Left lung (tissue), 10 donors: Measurements from ENCODE around the gene MED9. TPM values are rescaled to one million over a fixed set of nuclear protein-coding genes. Genes with fewer than 3 reads are reported as not detected.

Experiments
- ATAC-seq: fragments of 200-7000 bp; cut with Tn5 transposase; one replicate; pipeline ENCODE4 v1.9.1; 2020; ENCODE audit warnings: moderate library complexity
- DNase-seq, 4 donors: peaks; one replicate each; pipeline ENCODE4 v3.0.0-alpha.2; 2013 to 2020
- H3K27ac ChIP-seq, 2 donors: fragments of 200-600 bp; sonication (generic) in 1 of 2; one replicate each; pipeline versions ENCODE4 v1.5.0 to v1.8.0; 2020 to 2021
- H3K27me3 ChIP-seq, 2 donors: fragments of 200-600 bp; sonication (generic) in 1 of 2; one replicate each; pipeline versions ENCODE4 v1.5.0 to v1.8.0; 2020 to 2021
- H3K36me3 ChIP-seq, 2 donors: fragments of 200-600 bp; sonication (generic) in 1 of 2; one replicate each; pipeline versions ENCODE4 v1.5.0 to v1.8.0; 2020 to 2021
- H3K4me1 ChIP-seq, 2 donors: fragments of 200-600 bp; one replicate each; pipeline ENCODE4 v1.8.0; 2021
- H3K4me3 ChIP-seq, 2 donors: fragments of 200-600 bp; sonication (generic) in 1 of 2; one replicate each; pipeline versions ENCODE4 v1.5.0 to v1.8.0; 2020 to 2021; ENCODE audit warnings: mild to moderate bottlenecking in 1 of 2
- H3K9me3 ChIP-seq, 2 donors: fragments of 200-600 bp; sonication (generic) in 1 of 2; one replicate each; pipeline versions ENCODE4 v1.5.0 to v1.8.0; 2020 to 2021
- CTCF ChIP-seq, 2 donors: fragments of 200-600 bp; sonication (generic) in 1 of 2; IDR thresholded peaks; one replicate each; pipeline versions ENCODE4 v1.5.0 to v1.8.0; 2021; ENCODE audit warnings: antibody characterized with exemption in 2 of 2
- intact Hi-C, 2 donors: fragments of 100-400 bp; cut with DNase I; formaldehyde crosslinking; loops; one replicate each; pipeline versions ENCODE4 v1.11.2 to v1.14.2; 2022
- polyA plus RNA-seq, 6 donors: library from polyadenylated mRNA; unstranded; fragments of 120-200 nt; gene quantifications; one replicate each; pipeline ENCODE4 v1.2.1, GENCODE V29; 2013; ENCODE audit not compliant: insufficient read length in 6 of 6
- total RNA-seq, 2 donors: library from RNA; stranded (reverse); fragmentation: NEBNext Ultra II Directional; extraction: Animal tissue kit (Norgen Biotek cat#: 25700); gene quantifications; one replicate each; pipeline ENCODE4 v1.2.1, GENCODE V29; 2021
- donor health status: DM: no; HTN: yes; CAD: no.
- donor health status: DM: no; HTN: no; CAD: no.

Gene MED9
- total and polyA plus RNA-seq, 8 donors = 11.5 to 17.1 (median 16.2) TPM

DNA sequence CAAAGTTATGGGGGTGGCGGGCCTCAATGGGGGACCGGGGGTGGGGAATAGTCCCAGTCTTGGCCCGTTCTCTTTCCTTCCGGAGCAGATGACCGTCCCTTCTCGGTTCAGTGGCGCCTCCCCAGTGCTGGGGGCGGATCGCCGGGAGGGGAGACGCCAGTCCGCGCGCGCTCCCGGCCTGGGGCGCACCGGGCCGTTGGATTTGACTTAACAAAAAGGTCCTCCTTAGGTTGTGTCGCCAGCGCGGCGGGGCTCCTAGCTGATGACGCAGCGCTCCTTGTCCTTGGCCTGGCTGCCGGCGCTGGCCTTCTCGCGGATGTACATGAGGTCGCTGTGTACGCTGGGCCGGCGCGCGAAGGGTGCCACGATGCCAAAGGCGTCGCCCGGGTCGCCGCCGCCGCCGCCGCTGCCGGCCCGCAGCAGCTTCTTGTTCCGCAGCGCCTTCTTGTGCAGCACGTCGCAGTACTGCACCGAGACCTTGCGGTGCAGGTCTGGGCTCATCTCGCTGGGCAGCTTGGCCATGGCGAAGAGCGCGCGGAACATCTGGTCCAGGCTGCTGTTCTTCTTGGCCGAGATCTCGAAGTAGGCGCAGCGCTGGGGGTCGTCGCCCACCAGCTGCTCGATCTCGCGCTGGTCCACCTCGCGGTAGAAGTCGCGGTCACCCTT is 18.2 kb downstream of the MED9 start:
- H3K4me3 ChIP-seq = peak overlapping the region; percentile 51 to 59
- no peaks in the 10 kb centered on the region for H3K9me3 ChIP-seq
- peaks cover 0 to 21% of the 10 kb centered on the region in 2 donors for H3K27me3 ChIP-seq
- peak overlapping the region; percentile 34 to 82 for H3K27ac ChIP-seq
- no peak for TF ChIP-seq CTCF (IDR thresholded peaks at IDR 0.05)
- DNase-seq = peak in 2 of 4 donors; percentile 45 to 87
- intact Hi-C loops = loop anchor here in 1 of 2 donors (5.0 to 10.0 kb wide), 2 partner anchors 72 to 140 kb away; no protein-coding TSS in a partner anchor
- H3K4me1 ChIP-seq = peaks cover 10 to 34% of the 10 kb centered on the region in 2 donors
- H3K36me3 ChIP-seq = peaks cover 0 to 22% of the 10 kb centered on the region in 2 donors
- ATAC-seq = peak; percentile 1

DNA sequence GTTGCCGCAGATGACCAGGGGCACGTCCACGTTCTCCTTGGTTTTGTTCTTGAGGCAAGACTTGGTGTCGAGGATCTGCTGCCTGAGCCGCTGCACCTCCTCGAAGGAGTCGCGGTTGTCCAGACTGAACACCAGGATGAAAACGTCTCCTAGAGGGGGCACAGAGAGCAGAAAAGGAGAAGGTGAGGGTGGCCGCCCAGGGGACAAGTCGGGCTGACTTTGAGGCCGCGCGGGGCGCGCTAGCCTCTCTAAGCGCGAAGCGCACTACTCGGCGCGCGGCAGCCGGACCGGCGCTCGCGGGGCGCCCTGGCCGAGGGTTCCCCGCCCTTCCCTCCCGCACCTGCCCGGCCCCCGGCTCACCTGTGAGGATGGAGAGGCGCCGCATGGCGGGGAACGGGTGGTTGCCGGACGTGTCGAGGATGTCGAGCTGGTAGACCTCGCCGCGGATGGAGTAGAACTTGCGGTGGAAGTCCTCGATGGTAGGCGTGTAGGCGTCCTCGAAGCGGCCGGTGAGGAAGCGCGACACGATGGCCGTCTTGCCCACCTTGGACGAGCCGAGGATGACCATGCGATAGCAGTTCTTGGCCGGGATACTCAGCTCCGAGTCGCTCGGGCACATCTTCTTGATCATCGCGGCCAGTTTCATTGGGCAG is 18.9 kb downstream of the MED9 start:
- Histone ChIP-seq H3K27ac (peak overlapping the region; percentile 75 to 82), H3K4me1 (peaks cover 10 to 34% of the 10 kb centered on the region in 2 donors), H3K27me3 (peaks cover 0 to 21% of the 10 kb centered on the region in 2 donors), H3K36me3 (peaks cover 0 to 22% of the 10 kb centered on the region in 2 donors), H3K9me3 (no peaks in the 10 kb centered on the region), H3K4me3 (peak overlapping the region; percentile 51 to 59)
- DNase-seq = peak in 3 of 4 donors; percentile 20 to 87 (median 40)
- peak; percentile 23 for ATAC-seq
- intact Hi-C loops = loop anchor here in 1 of 2 donors (5.0 to 10.0 kb wide), 2 partner anchors 72 to 141 kb away; no protein-coding TSS in a partner anchor
- no peak for TF ChIP-seq CTCF (IDR thresholded peaks at IDR 0.05)

DNA sequence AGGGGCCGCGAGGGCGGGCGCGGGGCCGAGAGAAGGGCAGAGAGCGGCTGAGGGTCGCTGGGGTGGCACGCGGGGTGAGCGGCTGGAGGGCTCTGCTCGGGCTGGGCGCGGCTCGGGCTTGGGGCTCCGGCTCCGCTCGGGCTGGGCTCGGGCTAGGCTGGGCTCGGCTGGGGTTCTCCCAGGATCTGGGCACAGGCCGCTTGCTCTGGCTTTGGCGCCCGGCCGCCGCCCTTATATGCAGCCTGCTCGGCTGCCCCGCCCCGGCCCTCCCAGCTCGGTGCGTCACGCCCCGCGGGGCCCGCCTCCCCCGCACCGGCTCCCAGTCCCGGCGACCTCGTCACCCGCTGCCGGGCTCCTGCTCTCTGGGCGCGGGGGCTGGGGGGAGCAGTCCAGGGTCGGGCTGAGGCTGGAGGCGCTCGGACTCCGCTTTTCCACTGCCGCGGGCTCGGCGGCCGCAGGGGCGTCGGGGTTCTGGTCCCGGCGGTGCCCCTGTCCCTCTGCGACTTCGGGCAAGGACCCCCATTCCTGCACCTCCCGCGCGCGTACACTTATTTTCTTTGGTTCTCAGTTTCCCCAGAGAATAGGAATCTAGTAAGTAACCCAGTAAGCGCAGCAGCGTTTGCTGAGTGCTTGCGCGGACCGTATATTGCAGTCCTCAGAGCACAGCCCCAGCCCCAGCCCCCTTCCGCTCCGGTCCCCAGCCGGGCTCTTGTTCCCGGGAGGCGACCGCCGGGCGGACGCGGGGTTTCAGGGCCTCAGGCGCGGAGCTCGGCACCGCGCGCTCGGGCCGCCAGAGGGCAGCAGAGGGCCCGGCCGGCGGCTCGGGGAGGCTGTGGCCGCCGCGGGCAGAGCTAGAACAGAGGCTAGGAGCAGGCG is 19.6 kb downstream of the MED9 start, which contains the start of gene RASD1:
RASD1 (minus strand) TSS at position 207 of the 876 bp plus-strand sequence. CDS start 214 bp downstream, outside the sequence.
- Histone ChIP-seq H3K27me3 (peaks cover 0 to 21% of the 10 kb centered on the region in 2 donors), H3K36me3 (peaks cover 0 to 16% of the 10 kb centered on the region in 2 donors), H3K4me1 (peaks cover 10 to 34% of the 10 kb centered on the region in 2 donors), H3K27ac (peak within 1 kb of the TSS; percentile 75 to 82), H3K4me3 (peak within 1 kb of the TSS; percentile 51 to 59), H3K9me3 (no peaks in the 10 kb centered on the region)
- DNase-seq (peak; percentile 84 to 97 (median 90)), ATAC-seq (peak; percentile 94)
- intact Hi-C loops = loop anchor here in 1 of 2 donors (5.0 to 10.0 kb wide), 2 partner anchors 71 to 142 kb away; no protein-coding TSS in a partner anchor
- peak; percentile 98 for TF ChIP-seq CTCF (IDR thresholded peaks at IDR 0.05)

GRCh38 chr17:17497065-17497844 is 20.5 kb downstream of the MED9 start:
- Histone ChIP-seq H3K4me3 (peak overlapping the region; percentile 51 to 59), H3K27ac (peak overlapping the region; percentile 19 to 82), H3K9me3 (no peaks in the 10 kb centered on the region), H3K36me3 (peaks cover 0 to 8% of the 10 kb centered on the region in 2 donors), H3K27me3 (peaks cover 0 to 21% of the 10 kb centered on the region in 2 donors), H3K4me1 (peaks cover 10 to 34% of the 10 kb centered on the region in 2 donors)
- no peak for ATAC-seq
- peak in 1 of 4 donors; percentile 24 for DNase-seq
- intact Hi-C loops = loop anchor here in 1 of 2 donors (5.0 to 10.0 kb wide), 2 partner anchors 70 to 142 kb away; no protein-coding TSS in a partner anchor
- no peak for TF ChIP-seq CTCF (IDR thresholded peaks at IDR 0.05)
